G401.6 (cell line): ENCODE data around the gene PAQR4.
"Not testable (repeated sequence)": the region's sequence is repeated elsewhere in the genome, so short reads cannot be mapped to it uniquely, and the experiment has no call there.

Experiments
- FAIRE-seq: peaks from 2 replicates; lab custom pipeline; 2012; peaks lifted over from hg19 to GRCh38; lab: Jason Lieb, UNC

PAQR4 gene

DNA sequence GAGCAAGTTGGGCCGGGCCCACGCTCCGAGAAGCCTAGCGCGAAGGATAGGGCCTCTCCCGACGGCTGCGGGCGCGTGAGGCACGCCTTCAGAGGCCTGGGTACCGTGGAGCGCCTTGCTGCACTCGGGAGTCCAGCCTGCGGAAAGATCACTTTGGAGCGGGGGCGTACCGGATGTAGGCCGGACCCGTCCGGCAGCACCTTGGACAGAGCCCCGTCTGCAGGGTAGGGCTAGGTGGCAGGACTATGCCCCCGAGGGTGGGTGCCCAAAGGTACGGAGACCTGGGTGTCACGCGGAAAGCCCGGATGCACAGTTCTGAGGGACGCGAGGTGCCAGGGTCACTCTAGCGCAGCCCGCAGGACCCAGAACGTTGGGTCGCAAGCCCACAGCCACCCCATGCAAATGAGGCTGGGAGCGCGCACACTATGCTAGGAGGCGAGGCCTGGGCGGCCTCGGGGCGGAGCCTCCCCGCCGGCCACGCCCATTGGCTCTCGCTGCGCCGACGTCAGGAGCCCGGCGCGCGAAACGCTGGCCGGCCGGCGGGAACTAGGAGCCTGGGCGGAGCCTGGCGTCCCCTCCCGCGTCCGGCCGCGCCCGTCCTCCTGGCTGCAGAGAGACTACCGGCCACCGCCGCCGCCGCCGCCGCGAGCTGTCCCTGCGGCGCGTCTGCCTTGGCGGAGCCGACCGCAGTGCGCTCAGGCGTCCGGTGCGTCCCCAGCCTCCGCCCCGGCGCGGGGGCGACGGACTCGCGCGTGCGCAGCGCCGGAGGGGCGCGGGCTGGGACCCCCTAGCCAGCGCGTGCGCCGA is at the start of gene PAQR4:
TSS of gene PAQR4 (plus strand) at position 611 of the 807 bp plus-strand sequence. CDS start 327 bp downstream, outside the sequence.
- no peak for FAIRE-seq

DNA sequence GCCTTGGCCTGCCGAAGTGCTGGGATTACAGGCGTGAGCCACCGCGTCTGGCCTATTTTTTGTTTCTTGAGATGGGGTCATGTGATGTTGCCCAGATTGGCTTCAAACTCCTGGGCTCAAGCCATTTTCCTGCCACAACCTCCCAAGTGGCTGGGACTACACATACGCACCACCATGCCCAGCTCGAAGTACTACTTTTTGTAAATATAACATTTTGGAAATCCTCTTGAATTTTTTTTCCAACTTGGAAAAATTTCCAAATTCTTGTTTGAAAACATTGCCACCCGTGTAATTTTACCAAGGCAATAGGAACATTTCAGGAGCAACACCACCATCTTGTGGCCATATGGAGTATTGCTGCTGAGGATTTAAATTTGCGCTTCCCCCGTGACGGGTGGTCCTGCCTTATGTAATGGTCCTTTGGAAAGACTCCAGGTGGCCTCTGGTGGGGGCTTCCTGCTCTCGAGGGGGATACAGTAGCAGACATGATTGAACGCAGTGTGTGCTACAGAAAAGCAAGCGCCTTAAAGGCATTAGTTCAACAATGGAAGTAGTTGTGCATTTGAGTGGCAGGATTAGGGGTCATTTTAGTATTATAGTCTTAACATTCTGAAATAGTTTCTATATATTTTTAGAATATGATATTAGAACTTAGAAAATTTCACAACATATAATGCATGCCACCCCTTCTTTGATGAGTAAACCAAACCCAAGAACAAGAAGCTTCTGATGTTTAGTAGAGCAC is 49.5 kb upstream of the PAQR4 start:
- peak; percentile 87 for FAIRE-seq

DNA sequence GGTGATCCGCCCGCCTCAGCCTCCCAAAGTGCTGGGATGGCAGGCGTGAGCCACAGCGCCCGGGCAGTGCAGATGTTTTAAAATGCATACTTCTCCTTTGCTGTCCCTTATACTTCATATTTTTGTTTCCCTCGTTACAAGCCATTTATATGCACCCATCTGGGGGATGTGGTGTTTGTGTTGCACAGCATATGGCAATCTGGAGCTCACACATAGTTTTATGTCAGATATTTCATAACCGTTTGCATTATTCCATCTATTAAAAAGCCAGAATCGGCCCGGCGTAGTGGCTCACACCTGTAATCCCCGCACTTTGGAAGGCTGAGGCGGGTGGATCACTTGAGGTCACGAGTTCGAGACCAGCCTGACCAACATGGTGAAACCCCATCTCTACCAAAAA is 45.7 kb upstream of the PAQR4 start:
- FAIRE-seq = no peak

DNA sequence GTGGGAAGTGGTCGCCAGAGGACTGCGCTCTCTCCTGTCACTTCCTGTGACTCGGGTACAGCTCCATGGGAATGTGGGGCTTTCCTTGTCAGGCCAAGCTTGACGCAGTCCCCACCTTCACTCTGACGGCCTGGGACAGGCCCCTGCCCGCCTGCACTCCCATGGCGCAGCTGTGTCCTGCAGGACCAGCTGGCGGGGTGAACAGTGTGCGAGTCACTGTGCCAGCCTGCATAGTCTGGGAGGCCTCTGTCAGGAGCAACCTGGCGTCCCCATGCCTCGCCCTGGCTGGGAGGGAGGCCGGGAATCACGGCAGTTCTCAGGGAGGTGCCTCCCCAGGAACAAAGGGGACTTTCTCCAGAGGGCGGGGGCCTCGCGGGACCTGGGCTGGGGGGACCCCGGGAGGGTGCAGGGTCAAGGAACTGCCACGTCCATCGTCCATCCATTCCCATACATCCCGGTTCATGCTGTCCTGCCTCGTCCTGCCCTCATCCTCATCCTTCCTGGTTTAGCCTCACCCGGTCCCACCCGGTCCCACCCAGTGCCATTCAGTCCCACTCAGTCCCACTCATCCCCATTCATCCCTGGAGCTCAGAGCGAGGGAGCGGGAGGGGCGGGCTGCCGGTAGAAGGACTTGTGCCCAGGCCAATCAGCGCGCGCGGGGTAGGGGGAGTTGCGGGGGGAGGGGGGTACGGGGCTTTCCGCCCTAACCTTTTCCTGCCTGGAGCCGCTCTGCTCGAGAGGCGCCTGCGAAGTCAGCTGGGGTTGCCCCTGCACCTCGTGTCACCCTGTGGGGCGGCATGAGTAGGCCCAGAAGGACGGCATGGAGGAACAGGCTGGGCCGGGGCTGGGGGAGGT is 44.0 kb upstream of the PAQR4 start:
- no peak for FAIRE-seq

DNA sequence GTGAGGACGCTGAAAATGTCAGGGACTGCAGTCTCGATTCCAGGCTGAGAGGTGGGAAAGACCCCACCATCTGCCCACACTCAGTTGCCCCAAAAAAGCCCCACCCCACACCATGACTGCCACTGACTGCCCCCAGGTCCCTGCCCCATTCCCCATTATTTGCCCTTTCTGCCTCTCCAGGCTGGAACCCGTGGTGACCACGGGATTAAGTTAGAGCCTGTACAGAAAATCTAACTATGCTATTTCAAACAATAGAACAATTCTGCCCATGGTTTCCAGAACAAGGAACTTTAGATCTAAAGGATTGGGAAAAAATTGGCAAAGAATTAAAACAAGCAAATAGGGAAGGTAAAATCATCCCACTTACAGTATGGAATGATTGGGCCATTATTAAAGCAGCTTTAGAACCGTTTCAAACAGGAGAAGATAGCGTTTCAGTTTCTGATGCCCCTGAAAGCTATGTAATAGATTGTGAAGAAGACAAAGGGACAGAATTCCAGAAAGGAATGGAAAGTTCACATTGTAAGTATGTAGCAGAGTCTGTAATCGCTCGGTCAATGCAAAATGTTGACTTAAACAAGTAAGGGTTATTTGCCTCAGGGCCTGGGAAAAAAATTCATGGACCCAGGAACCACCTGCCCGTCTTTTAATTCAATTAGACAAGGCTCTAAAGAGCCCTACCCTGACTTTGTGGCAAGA is 43.0 kb upstream of the PAQR4 start:
- no peak for FAIRE-seq

DNA sequence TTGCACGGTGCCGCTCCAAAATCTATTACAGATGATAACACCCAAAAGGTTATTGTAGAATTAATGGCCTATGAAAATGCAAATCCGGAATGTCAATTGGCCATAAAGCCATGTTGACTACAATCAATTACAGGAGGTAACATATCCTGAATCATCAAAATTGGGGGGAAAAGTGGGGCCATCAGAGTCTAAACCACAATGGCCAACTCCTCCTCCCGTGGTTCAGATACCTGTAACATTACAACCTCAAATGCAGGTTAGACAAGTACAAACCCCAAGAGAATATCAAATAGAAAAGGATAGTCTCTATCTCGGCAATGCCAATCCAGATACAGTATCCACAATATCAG is 42.5 kb upstream of the PAQR4 start:
- no peak for FAIRE-seq

DNA sequence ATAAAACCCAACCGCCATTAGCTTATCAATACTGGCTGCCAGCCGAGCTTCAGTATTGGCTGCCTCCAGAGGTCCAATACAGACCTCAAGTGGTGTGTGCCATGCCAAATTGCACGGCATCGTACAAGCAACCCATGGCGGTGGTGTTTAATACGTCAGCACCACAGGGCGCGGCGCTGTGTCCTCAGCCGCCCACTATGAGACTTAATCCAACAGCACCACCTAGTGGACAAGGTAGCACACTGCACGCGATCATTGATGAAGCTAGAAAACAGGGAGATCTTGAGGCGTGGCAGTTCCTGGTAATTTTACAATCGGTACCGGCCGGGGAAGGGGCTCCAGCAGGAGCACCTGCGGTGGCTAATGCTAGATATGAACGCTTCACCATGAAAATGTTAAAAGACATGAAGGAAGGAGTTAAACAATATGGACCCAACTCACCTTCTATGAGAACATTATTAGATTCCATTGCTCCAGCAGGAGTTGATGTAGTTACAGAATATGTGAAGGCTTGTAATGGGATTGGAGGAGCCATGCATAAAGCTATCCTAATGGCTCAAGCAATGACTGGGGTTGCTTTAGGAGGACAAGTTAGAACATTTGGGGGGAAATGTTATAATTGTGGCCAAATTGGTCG is 42.0 kb upstream of the PAQR4 start:
- peak; percentile 93 for FAIRE-seq

DNA sequence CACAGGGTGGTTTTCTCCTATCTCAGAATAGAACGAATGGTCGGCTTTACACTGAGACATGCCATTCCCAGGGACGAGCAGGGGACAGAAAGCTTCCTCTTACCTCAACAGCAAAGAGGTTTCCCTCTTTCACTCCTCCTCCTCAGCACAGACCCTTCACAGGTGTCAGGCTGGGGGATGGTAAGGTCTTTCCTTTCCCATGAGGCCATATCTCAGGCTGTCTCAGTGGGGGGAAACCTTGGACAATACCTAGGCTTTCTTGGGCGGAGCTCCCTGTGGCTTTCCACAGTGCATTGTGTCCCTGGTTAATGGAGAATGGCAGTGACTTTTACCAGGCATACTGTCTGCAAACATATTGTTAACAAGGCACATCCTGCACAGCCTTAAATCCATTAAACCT is 41.0 kb upstream of the PAQR4 start:
- FAIRE-seq = not testable (repeated sequence)

DNA sequence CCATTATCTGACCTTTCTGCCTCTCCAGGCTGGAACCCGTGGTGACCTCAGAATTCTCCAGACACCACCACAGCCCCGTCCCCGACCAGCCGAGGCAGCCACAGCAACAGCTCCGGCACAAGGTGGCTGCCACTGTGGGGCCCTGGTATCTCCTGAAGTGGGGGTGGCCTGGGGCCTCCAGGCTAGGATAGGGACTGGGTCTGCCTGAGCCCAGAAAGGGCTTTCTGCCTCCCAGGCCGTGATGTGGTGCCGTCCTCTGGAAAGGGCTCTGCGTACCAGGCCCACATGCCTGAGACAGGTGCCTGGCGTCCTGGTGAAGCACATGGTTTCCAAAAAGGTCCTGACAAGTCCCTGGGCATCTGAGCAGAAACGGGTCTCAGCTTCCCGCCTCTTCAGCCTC is 40.4 kb upstream of the PAQR4 start:
- no peak for FAIRE-seq

DNA sequence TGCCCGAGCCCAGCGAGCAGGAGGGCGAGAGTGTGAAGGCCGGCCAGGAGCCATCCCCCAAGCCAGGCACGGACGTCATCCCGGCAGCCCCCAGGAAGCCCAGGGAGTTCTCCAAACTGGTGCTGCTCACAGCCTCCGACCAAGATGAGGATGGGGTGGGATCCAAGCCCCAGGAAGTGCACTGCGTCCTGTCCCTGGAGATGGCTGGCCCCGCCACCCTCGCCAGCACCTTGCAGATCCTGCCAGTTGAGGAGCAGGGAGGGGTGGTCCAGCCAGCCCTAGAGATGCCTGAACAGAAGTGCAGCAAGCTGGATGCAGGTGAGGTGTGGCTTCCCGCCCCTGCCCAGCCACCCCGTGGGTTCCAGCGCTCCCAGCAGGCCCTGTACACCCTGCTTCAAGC is 39.5 kb upstream of the PAQR4 start:
- no peak for FAIRE-seq

DNA sequence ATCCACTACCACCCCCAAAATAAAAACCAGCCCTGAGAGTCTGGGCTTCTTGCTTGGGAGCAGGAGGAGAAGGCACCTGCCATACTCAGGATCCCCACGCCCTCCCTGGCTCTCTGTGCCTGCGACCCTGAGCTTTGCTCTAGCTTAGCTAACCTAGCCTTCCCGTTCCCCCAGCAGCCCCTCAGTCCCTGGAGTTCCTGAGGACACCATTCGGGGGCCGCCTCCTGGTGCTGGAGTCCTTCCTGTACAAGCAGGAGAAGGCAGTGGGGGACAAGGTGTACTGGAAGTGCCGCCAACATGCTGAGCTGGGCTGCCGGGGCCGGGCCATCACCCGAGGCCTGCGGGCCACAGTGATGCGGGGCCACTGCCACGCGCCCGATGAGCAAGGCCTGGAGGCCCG is 38.9 kb upstream of the PAQR4 start:
- no peak for FAIRE-seq

DNA sequence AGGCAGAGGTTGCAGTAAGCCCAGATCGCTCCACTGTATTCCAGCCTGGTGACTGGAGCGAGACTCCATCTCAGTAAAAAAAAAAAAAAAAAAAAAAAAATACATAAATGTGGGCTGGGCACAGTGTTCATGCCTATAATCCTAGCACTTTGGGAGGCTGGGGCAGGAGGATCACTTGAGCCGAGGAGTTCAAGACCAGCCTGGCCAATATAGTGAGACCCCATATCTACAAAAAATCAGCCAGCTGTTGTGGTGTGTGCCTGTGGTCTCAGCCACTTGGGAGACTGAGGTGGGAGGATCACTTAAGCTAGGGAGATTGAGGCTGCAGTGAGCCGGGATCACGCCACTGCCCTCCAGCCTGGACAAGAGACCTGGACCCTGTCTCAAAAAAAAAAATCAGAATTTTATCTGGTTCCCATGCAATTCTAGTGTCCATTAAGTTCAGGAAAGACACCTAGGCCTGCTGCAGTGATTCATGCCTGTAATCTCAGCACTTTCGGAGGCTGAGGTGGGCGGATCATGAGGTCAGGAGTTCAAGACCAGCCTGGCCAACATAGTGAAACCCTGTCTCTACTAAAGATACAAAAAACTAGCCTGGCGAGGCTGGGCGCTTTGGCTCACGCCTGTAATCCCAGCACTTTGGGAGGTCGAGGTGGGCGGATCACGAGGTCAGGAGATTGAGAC is 37.8 kb upstream of the PAQR4 start:
- not testable (repeated sequence) for FAIRE-seq

DNA sequence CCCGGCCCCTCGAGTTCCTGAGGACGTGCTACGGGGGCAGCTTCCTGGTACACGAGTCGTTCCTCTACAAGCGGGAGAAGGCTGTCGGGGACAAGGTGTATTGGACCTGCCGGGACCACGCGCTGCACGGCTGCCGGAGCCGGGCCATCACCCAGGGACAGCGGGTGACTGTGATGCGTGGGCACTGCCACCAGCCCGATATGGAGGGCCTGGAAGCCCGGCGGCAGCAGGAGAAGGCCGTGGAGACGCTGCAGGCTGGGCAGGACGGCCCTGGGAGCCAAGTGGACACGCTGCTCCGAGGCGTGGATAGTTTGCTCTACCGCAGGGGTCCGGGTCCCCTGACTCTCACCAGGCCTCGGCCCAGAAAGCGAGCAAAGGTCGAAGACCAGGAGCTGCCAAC is 36.0 kb upstream of the PAQR4 start:
- no peak for FAIRE-seq

DNA sequence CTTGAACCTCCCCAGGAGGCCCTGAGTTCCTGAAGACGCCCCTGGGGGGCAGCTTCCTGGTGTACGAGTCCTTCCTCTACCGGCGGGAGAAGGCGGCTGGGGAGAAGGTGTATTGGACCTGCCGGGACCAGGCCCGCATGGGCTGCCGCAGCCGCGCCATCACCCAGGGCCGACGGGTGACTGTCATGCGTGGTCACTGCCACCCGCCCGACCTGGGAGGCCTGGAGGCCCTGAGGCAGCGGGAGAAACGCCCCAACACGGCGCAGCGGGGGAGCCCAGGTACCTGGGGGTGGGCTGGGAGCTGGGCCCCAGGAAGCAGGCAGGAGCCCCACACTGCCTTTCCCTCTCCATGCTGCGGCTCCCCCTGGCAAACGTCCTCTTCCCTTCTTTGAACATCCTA is 35.4 kb upstream of the PAQR4 start:
- FAIRE-seq = no peak

DNA sequence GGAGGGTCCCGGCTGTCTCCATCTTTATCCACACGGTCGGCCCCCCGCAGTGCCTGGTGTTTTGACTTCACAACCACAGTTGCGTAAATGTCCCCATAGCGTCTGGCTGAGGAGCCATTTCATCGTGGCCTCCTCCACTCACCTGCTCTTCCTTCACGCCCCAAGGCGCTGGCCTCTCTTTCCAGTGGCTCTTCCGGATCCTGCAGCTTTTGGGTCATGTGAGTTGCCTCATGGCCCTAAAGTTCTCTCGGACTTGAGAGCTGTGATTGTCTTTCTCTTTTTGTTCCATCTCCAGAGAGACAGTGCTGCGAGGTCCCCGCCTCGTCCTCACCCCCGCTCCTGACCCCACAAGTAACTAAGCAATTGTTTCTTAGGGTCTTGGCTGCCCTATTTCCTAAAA is 34.7 kb upstream of the PAQR4 start:
- FAIRE-seq = no peak

DNA sequence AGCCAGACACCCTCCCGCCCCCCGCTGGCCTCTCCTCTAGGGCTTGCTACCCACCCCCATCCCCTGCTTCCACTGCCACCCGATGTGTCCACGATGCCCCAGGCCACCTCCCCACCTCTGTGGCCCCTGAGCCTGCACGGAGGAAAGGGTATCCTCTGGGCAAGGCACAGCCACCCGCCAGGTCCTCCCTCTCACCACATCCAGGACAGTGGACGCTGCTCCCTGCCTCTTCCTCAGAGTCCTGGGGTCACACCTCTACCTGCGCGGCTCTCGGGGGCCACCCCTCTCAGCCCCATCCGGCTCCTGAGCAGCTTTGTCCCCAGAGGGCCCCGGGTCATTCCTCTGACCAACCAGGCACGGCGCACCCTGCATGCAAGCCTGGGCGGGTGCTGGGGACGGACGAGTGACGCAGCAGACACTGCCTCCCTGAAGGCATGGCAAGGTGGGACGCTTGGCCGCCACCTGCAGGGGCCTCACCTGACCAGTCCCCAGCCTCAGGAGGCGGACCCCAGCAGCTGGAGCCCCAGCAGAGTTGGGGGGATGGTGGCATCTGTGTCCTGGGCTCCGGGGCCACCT is 32.6 kb upstream of the PAQR4 start:
- FAIRE-seq = no peak

DNA sequence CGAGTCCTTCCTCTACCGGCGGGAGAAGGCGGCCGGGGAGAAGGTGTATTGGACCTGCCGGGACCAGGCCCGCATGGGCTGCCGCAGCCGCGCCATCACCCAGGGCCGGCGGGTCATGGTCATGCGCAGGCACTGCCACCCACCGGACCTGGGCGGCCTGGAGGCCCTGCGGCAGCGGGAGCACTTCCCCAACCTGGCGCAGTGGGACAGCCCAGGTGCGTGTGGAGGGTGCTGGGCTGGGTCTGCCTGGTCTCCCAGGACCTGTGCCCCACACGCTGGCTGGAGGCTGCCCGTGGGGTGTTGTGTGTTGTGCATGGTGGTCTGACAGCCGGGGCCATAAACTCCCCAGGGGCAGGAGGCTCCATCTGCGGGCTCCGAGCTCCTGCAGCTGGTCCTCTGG is 32.0 kb upstream of the PAQR4 start:
- FAIRE-seq = no peak

DNA sequence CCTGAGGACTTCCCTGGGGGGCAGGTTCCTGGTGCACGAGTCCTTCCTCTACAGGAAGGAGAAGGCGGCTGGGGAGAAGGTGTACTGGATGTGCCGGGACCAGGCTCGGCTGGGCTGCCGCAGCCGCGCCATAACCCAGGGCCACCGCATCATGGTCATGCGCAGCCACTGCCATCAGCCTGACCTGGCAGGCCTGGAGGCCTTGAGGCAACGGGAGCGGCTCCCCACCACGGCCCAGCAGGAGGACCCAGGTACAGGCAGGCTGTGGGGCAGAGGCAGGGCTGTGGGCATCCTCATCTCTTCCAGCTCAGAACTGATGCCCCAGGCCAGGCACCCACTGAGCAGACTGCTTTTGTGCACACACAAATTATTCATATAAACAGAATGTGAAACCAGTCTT is 30.9 kb upstream of the PAQR4 start:
- FAIRE-seq = no peak

DNA sequence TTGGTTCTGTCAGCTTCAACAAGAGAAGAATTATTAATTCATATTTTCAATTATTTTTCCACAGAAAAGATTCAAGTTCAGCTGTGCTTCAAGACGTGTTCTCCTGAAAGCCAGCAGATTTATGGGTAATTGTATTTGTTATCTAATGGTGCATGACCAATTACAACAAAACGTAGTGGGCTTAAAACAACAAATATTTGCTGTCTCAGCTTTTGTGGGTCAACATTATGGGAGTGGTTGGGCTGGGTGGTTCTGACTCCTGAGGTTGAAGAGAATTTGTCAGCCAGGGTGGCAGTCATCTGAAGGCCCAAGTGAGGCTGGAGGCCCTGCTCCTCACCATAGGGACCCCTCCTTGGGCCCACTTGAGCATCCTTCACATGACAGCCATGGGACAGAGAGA is 29.2 kb upstream of the PAQR4 start:
- FAIRE-seq = no peak

DNA sequence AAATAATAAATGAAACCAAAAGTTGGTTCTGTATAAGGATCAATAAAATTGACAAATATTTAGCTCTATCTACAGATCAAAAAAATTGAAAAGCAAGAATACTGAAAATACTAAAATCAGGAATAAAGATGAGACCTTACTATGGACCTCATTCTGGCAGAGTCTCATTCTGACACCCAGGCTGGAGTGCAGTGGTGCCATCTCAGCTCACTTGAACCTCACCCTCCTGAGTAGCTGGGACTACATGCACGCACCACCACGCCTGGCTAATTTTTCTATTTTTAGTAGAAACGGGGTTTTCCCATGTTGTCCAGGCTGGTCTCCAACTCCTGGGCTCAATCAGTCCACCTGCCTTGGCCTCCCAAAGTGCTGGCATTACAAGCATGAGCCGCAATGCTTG is 27.1 kb upstream of the PAQR4 start:
- FAIRE-seq = no peak

DNA sequence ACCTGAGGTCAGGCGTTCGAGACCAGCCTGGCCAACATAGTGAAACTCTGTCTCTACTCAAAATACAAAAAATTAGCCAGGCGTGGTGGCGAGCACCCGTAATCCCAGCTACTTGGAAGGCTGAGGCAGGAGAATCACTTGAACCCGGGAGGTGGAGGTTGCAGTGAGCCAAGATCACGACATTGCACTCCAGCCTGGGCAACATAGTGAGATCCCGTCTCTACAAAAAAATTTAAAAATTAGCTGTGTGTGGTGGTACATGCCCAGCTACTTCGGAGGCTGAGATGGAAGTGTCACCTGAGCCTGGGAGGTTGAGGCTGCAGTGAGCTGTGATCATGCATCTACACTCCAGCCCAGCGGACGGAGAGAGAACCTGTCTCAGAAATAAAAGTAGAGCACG is 25.4 kb upstream of the PAQR4 start:
- not testable (repeated sequence) for FAIRE-seq
